ENCODE data around the gene RNU6-7. TPM values are rescaled to one million over a fixed set of nuclear protein-coding genes. Genes with fewer than 3 reads are reported as not detected.
A peak's percentile ranks its signal among the peaks of the same experiment; 100 is the strongest.

The RNU6-7 gene
- total RNA-seq, 1 donor from 2014 or later = not detected

DNA sequence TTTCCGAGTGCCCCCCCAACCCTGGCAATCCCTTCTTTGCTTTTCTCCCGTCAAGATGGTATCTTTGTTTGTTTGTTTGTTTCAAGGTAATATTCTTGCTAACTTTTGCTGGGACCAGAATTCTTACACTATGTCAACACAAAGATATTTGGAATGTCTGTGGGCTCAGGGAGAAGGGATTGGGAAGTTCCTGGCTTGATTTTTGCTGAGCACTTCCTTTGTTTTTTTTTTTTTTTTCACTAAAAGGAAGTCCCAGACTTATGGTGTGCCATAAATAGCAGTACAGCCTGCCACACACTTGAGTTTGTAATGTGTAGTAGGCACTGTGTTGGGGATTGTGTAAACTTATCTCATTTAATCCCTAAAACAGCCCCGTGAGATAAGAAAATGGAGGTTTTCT, 11.2 kb upstream of the RNU6-7 start:
- Mint-ChIP-seq H3K27ac (ENCODE audit: unreplicated experiment) (peak overlapping the region; percentile 90), H3K4me3 (ENCODE audit: unreplicated experiment) (no peak overlapping the region), H3K36me3 (ENCODE audit: low read depth, unreplicated experiment) (no peaks in the 10 kb centered on the region), H3K9me3 (ENCODE audit: unreplicated experiment) (no peaks in the 10 kb centered on the region), H3K4me1 (ENCODE audit: unreplicated experiment) (peaks cover 5% of the 10 kb centered on the region), H3K27me3 (ENCODE audit: unreplicated experiment) (no peaks in the 10 kb centered on the region)
- TF ChIP-seq, protein P1, sequence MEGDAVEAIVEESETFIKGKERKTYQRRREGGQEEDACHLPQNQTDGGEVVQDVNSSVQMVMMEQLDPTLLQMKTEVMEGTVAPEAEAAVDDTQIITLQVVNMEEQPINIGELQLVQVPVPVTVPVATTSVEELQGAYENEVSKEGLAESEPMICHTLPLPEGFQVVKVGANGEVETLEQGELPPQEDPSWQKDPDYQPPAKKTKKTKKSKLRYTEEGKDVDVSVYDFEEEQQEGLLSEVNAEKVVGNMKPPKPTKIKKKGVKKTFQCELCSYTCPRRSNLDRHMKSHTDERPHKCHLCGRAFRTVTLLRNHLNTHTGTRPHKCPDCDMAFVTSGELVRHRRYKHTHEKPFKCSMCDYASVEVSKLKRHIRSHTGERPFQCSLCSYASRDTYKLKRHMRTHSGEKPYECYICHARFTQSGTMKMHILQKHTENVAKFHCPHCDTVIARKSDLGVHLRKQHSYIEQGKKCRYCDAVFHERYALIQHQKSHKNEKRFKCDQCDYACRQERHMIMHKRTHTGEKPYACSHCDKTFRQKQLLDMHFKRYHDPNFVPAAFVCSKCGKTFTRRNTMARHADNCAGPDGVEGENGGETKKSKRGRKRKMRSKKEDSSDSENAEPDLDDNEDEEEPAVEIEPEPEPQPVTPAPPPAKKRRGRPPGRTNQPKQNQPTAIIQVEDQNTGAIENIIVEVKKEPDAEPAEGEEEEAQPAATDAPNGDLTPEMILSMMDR (IDR thresholded peaks at IDR 0.05; ENCODE audit: unreplicated experiment) = no peak
- DNase-seq (ENCODE audit: low spot score) = no peak

- H3K4me3 Mint-ChIP-seq (ENCODE audit: unreplicated experiment) = no peak overlapping the region
- H3K9me3 Mint-ChIP-seq (ENCODE audit: unreplicated experiment) = no peaks in the 10 kb centered on the region
- H3K36me3 Mint-ChIP-seq (ENCODE audit: low read depth, unreplicated experiment) = no peaks in the 10 kb centered on the region
- DNase-seq (ENCODE audit: low spot score) = no peak
- TF ChIP-seq, protein P1 (IDR thresholded peaks at IDR 0.05; ENCODE audit: unreplicated experiment) = no peak
- H3K27ac Mint-ChIP-seq (ENCODE audit: unreplicated experiment) = no peak overlapping the region
- peaks cover 5% of the 10 kb centered on the region for H3K4me1 Mint-ChIP-seq (ENCODE audit: unreplicated experiment)
- no peaks in the 10 kb centered on the region for H3K27me3 Mint-ChIP-seq (ENCODE audit: unreplicated experiment)
Observed at GRCh38 chr14:32192712-32193373, 9.0 kb upstream of the RNU6-7 start.

DNA sequence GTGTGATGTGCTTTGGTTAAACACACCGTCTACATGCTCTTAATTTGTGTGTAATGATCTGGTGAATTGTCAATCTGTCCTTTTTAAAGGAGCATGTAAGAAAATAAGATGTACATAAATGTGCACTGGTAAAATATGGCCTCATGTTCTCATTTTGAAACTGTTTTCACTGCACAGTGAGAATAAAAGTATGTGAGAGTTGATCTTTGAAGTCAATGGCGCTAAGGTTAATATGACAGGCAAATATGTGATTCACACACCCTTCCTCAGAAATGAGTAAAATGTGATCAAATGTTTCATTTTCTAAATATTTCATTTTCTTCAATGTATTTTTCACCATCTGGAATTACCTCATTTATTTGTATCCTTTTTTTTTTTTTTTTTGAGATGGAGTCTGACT, 8.3 kb upstream of the RNU6-7 start:
- Mint-ChIP-seq H3K36me3 (ENCODE audit: low read depth, unreplicated experiment) (no peaks in the 10 kb centered on the region), H3K4me1 (ENCODE audit: unreplicated experiment) (peaks cover 5% of the 10 kb centered on the region), H3K9me3 (ENCODE audit: unreplicated experiment) (no peaks in the 10 kb centered on the region), H3K4me3 (ENCODE audit: unreplicated experiment) (no peak overlapping the region), H3K27ac (ENCODE audit: unreplicated experiment) (no peak overlapping the region), H3K27me3 (ENCODE audit: unreplicated experiment) (no peaks in the 10 kb centered on the region)
- DNase-seq (ENCODE audit: low spot score) = no peak
- TF ChIP-seq, protein P1 (IDR thresholded peaks at IDR 0.05; ENCODE audit: unreplicated experiment) = no peak

DNA sequence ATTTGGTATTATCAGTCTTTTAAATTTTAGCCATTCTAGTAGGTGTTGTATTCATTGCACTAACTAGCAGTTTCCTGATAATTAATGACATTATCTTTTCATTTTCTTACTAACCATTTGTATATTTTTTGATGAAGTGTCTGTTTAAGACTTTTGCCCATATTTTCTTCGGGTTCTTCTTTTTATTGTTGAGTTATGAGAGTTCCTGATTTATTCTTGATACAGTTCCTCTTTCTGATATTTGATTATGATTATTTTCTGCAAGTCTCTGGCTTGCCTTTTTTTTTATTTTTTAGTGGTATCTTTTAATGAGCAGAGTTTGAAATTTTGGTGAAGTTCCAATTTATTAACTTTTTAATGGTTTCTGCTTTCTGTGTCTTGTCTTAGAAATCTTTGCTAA, 6.2 kb upstream of the RNU6-7 start:
- peaks cover 3% of the 10 kb centered on the region for H3K4me1 Mint-ChIP-seq (ENCODE audit: unreplicated experiment)
- no peak overlapping the region for H3K27ac Mint-ChIP-seq (ENCODE audit: unreplicated experiment)
- no peaks in the 10 kb centered on the region for H3K36me3 Mint-ChIP-seq (ENCODE audit: low read depth, unreplicated experiment)
- DNase-seq (ENCODE audit: low spot score) = no peak
- H3K27me3 Mint-ChIP-seq (ENCODE audit: unreplicated experiment) = no peaks in the 10 kb centered on the region
- no peak overlapping the region for H3K4me3 Mint-ChIP-seq (ENCODE audit: unreplicated experiment)
- TF ChIP-seq, protein P1 (IDR thresholded peaks at IDR 0.05; ENCODE audit: unreplicated experiment) = no peak
- no peaks in the 10 kb centered on the region for H3K9me3 Mint-ChIP-seq (ENCODE audit: unreplicated experiment)

GRCh38 chr14:32197919-32198318, 3.9 kb upstream of the RNU6-7 start:
- Mint-ChIP-seq H3K36me3 (ENCODE audit: low read depth, unreplicated experiment) (no peaks in the 10 kb centered on the region), H3K27ac (ENCODE audit: unreplicated experiment) (no peak overlapping the region), H3K9me3 (ENCODE audit: unreplicated experiment) (no peaks in the 10 kb centered on the region), H3K4me1 (ENCODE audit: unreplicated experiment) (no peaks in the 10 kb centered on the region), H3K4me3 (ENCODE audit: unreplicated experiment) (no peak overlapping the region), H3K27me3 (ENCODE audit: unreplicated experiment) (no peaks in the 10 kb centered on the region)
- TF ChIP-seq, protein P1 (IDR thresholded peaks at IDR 0.05; ENCODE audit: unreplicated experiment) = no peak
- DNase-seq (ENCODE audit: low spot score) = no peak
